Mucosa of gallbladder (tissue), 1 donor: ENCODE results near the gene IGFN1. TPM values are rescaled to one million over a fixed set of nuclear protein-coding genes. Genes with fewer than 3 reads are reported as not detected.

Source experiments
- DNase-seq: peaks from one replicate; pipeline ENCODE4 v3.0.0-alpha.2; 2020; ENCODE audit warnings: low spot score
- total RNA-seq: library from RNA; stranded (reverse); gene quantifications from one replicate; pipeline ENCODE4 v1.2.1, GENCODE V29; 2021
- donor health status: DM: no; HTN: no; CAD: no.

The IGFN1 gene
- total RNA-seq, 1 donor from 2014 or later, result 0.40 TPM

- DNase-seq, result no peak
Measured at GRCh38 chr1:201184307-201185122, 6.1 kb upstream of the IGFN1 start.

- no peak for DNase-seq
Measured at GRCh38 chr1:201185123-201185453, 5.5 kb upstream of the IGFN1 start.

GRCh38 chr1:201185527-201186128 lies 5.0 kb upstream of the IGFN1 start:
- DNase-seq, result no peak

GRCh38 chr1:201186192-201186591 lies 4.4 kb upstream of the IGFN1 start:
- no peak for DNase-seq

- DNase-seq, result no peak
Measured at GRCh38 chr1:201189085-201189484, 1.5 kb upstream of the IGFN1 start.

GRCh38 chr1:201190005-201190404 lies 619 bp upstream of the IGFN1 start:
- no peak for DNase-seq

- no peak for DNase-seq
Measured at GRCh38 chr1:201191653-201192260, 1.1 kb downstream of the IGFN1 start.

- no peak for DNase-seq
Measured at GRCh38 chr1:201192261-201192788, 1.7 kb downstream of the IGFN1 start.

- no peak for DNase-seq
Measured at GRCh38 chr1:201194046-201194445, 3.4 kb downstream of the IGFN1 start.

GRCh38 chr1:201198598-201198997 lies 8.0 kb downstream of the IGFN1 start:
- DNase-seq, result no peak

- DNase-seq, result no peak
Measured at GRCh38 chr1:201205036-201205435, 14.4 kb downstream of the IGFN1 start.

GRCh38 chr1:201206176-201206575 lies 15.6 kb downstream of the IGFN1 start:
- DNase-seq, result no peak

- DNase-seq, result no peak
Measured at GRCh38 chr1:201207046-201207445, 16.4 kb downstream of the IGFN1 start.

- DNase-seq, result no peak
Measured at GRCh38 chr1:201208236-201208635, 17.6 kb downstream of the IGFN1 start.

GRCh38 chr1:201212056-201212455 lies 21.4 kb downstream of the IGFN1 start:
- DNase-seq, result no peak

GRCh38 chr1:201212461-201213055 lies 21.9 kb downstream of the IGFN1 start:
- no peak for DNase-seq

GRCh38 chr1:201213106-201213770 lies 22.6 kb downstream of the IGFN1 start:
- no peak for DNase-seq

- DNase-seq, result no peak
Measured at GRCh38 chr1:201213926-201214325, 23.3 kb downstream of the IGFN1 start.

- no peak for DNase-seq
Measured at GRCh38 chr1:201214461-201214860, 23.8 kb downstream of the IGFN1 start.

- DNase-seq, result no peak
Measured at GRCh38 chr1:201214886-201215285, 24.3 kb downstream of the IGFN1 start.

GRCh38 chr1:201215531-201216357 lies 25.1 kb downstream of the IGFN1 start:
- no peak for DNase-seq
